ENCODE data around the gene TLCD3B. TPM values are rescaled to one million over a fixed set of nuclear protein-coding genes. Genes with fewer than 3 reads are reported as not detected.

The TLCD3B gene
- total RNA-seq, 4 donors from 2014 or later = 0.27 TPM; not detected in 3

DNA sequence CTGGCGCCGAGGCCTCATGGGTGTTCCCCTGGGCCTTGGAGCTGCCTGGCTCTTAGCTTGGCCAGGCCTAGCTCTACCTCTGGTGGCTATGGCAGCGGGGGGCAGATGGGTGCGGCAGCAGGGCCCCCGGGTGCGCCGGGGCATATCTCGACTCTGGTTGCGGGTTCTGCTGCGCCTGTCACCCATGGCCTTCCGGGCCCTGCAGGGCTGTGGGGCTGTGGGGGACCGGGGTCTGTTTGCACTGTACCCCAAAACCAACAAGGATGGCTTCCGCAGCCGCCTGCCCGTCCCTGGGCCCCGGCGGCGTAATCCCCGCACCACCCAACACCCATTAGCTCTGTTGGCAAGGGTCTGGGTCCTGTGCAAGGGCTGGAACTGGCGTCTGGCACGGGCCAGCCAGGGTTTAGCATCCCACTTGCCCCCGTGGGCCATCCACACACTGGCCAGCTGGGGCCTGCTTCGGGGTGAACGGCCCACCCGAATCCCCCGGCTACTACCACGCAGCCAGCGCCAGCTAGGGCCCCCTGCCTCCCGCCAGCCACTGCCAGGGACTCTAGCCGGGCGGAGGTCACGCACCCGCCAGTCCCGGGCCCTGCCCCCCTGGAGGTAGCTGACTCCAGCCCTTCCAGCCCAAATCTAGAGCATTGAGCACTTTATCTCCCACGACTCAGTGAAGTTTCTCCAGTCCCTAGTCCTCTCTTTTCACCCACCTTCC lies 43.5 kb downstream of the TLCD3B start:
- Histone ChIP-seq H3K27me3 (no peaks in the 10 kb centered on the region), H3K4me1 (peaks cover 0 to 3% of the 10 kb centered on the region in 2 donors), H3K4me3 (no peak overlapping the region), H3K36me3 (peaks cover 0 to 100% of the 10 kb centered on the region in 2 donors), H3K9me3 (no peaks in the 10 kb centered on the region), H3K27ac (no peak overlapping the region)
- TF ChIP-seq, protein P1, sequence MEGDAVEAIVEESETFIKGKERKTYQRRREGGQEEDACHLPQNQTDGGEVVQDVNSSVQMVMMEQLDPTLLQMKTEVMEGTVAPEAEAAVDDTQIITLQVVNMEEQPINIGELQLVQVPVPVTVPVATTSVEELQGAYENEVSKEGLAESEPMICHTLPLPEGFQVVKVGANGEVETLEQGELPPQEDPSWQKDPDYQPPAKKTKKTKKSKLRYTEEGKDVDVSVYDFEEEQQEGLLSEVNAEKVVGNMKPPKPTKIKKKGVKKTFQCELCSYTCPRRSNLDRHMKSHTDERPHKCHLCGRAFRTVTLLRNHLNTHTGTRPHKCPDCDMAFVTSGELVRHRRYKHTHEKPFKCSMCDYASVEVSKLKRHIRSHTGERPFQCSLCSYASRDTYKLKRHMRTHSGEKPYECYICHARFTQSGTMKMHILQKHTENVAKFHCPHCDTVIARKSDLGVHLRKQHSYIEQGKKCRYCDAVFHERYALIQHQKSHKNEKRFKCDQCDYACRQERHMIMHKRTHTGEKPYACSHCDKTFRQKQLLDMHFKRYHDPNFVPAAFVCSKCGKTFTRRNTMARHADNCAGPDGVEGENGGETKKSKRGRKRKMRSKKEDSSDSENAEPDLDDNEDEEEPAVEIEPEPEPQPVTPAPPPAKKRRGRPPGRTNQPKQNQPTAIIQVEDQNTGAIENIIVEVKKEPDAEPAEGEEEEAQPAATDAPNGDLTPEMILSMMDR (IDR thresholded peaks at IDR 0.05 in 4 of 5, conservative IDR thresholded peaks at IDR 0.05 in 1 of 5) = no peak
- TF ChIP-seq POLR2A (IDR thresholded peaks at IDR 0.05) = no peak
- DNase-seq (no peak), ATAC-seq (no peak)
- intact Hi-C loops (cut with DNase I; ENCODE audit: low total_unique reads) (no loop called here), in situ Hi-C loops (cut with MboI; ENCODE audit: low sequenced_read_pairs in 4 of 4) (no loop called here)

- Histone ChIP-seq H3K27me3 (no peaks in the 10 kb centered on the region), H3K4me3 (no peak overlapping the region), H3K27ac (no peak overlapping the region), H3K9me3 (no peaks in the 10 kb centered on the region), H3K4me1 (peaks cover 0 to 3% of the 10 kb centered on the region in 2 donors), H3K36me3 (peaks cover 0 to 100% of the 10 kb centered on the region in 2 donors)
- intact Hi-C loops (cut with DNase I; ENCODE audit: low total_unique reads) = no loop called here
- no peak for TF ChIP-seq POLR2A (IDR thresholded peaks at IDR 0.05)
- TF ChIP-seq, protein P1 (IDR thresholded peaks at IDR 0.05 in 4 of 5, conservative IDR thresholded peaks at IDR 0.05 in 1 of 5) = no peak
- in situ Hi-C loops (cut with MboI; ENCODE audit: low sequenced_read_pairs in 4 of 4) = no loop called here
- ATAC-seq (no peak), DNase-seq (no peak)
Measured at GRCh38 chr16:29986931-29987330, 44.1 kb downstream of the TLCD3B start.

DNA sequence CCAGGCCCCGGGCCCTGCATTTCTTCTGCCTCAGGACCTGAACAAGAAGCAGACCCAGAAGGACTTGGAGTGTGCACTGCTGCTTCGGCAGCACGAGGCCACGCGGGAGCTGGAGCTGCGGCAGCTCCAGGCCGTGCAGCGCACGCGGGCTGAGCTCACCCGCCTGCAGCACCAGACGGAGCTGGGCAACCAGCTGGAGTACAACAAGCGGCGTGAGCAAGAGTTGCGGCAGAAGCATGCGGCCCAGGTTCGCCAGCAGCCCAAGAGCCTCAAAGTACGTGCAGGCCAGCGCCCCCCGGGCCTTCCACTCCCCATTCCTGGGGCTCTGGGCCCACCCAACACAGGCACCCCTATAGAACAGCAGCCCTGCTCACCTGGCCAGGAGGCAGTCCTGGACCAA lies 44.8 kb downstream of the TLCD3B start:
- in situ Hi-C loops (cut with MboI; ENCODE audit: low sequenced_read_pairs in 4 of 4) = no loop called here
- ATAC-seq = no peak
- Histone ChIP-seq H3K27ac (no peak overlapping the region), H3K36me3 (peaks cover 0 to 100% of the 10 kb centered on the region in 2 donors), H3K4me3 (no peak overlapping the region), H3K27me3 (no peaks in the 10 kb centered on the region), H3K9me3 (no peaks in the 10 kb centered on the region), H3K4me1 (peaks cover 0 to 3% of the 10 kb centered on the region in 2 donors)
- DNase-seq = no peak
- intact Hi-C loops (cut with DNase I; ENCODE audit: low total_unique reads) = no loop called here
- TF ChIP-seq, protein P1 (IDR thresholded peaks at IDR 0.05 in 4 of 5, conservative IDR thresholded peaks at IDR 0.05 in 1 of 5) = no peak
- no peak for TF ChIP-seq POLR2A (IDR thresholded peaks at IDR 0.05)

GRCh38 chr16:29985271-29985811 lies 45.7 kb downstream of the TLCD3B start:
- Histone ChIP-seq H3K27ac (peak overlapping the region in 1 of 4 donors; percentile 33), H3K4me3 (no peak overlapping the region), H3K27me3 (no peaks in the 10 kb centered on the region), H3K36me3 (peaks cover 0 to 100% of the 10 kb centered on the region in 2 donors), H3K4me1 (peaks cover 0 to 3% of the 10 kb centered on the region in 2 donors), H3K9me3 (no peaks in the 10 kb centered on the region)
- intact Hi-C loops (cut with DNase I; ENCODE audit: low total_unique reads) (no loop called here), in situ Hi-C loops (cut with MboI; ENCODE audit: low sequenced_read_pairs in 4 of 4) (no loop called here)
- ATAC-seq (no peak), DNase-seq (no peak)
- TF ChIP-seq, protein P1 (IDR thresholded peaks at IDR 0.05 in 4 of 5, conservative IDR thresholded peaks at IDR 0.05 in 1 of 5) = no peak
- TF ChIP-seq POLR2A (IDR thresholded peaks at IDR 0.05) = no peak

Measured in gastrocnemius medialis (tissue), 4 donors.